GM18505 (cell line): Measurements from ENCODE around the gene ANXA3.

Source experiments
- ATAC-seq: cut with Tn5 transposase; IDR thresholded peaks from one replicate; pipeline ENCODE4 v1.9.1; 2021; ENCODE audit not compliant: unreplicated experiment
- POLR2A ChIP-seq: IDR thresholded peaks from 4 replicates; pipeline ENCODE4 v1.6.1; 2011; ENCODE audit warnings: borderline replicate concordance; ENCODE audit not compliant: insufficient read depth, insufficient read length; ENCODE audit errors: extremely low read depth

ANXA3 gene

GRCh38 chr4:78659264-78659663 lies 107.7 kb downstream of the ANXA3 start:
- ATAC-seq: no peak

GRCh38 chr4:78659665-78660064 lies 108.1 kb downstream of the ANXA3 start:
- TF ChIP-seq POLR2A: no peak
- ATAC-seq: no peak

More at GRCh38 chr4:78659264-78659663, 107.7 kb downstream of the ANXA3 start:
- TF ChIP-seq POLR2A: no peak
